LNCAP (cell line): Measurements from ENCODE around the gene CACHD1.

Experiments used
- CTCF ChIP-seq: fragments of 450-650 bp; IDR thresholded peaks from 2 replicates; pipeline ENCODE4 v1.5.1; 2017; ENCODE audit warnings: mild to moderate bottlenecking

The CACHD1 gene

GRCh38 chr1:64482720-64483119, 12.8 kb downstream of the CACHD1 start:
- TF ChIP-seq CTCF = no peak

- no peak for TF ChIP-seq CTCF
These were observed 13.9 kb downstream of the CACHD1 start for GRCh38 chr1:64483731-64484414.

GRCh38 chr1:64484651-64485050, 14.7 kb downstream of the CACHD1 start:
- TF ChIP-seq CTCF = no peak

- TF ChIP-seq CTCF = no peak
These were observed 16.3 kb downstream of the CACHD1 start for GRCh38 chr1:64486193-64486592.

- no peak for TF ChIP-seq CTCF
These were observed 17.1 kb downstream of the CACHD1 start for GRCh38 chr1:64487061-64487460.

- TF ChIP-seq CTCF = no peak
These were observed 18.9 kb downstream of the CACHD1 start for GRCh38 chr1:64488862-64489261.

GRCh38 chr1:64489707-64490106, 19.8 kb downstream of the CACHD1 start:
- TF ChIP-seq CTCF = no peak
